OCI-LY7 (cell line): ENCODE data around the gene OSBP2.

Experiments used
- EZH2phosphoT487 ChIP-seq: fragments of 200-600 bp; sonication (generic); IDR thresholded peaks from 2 replicates; pipeline ENCODE4 v1.6.1; 2018; ENCODE audit warnings: low read depth, borderline replicate concordance, mild to moderate bottlenecking, mixed run types, antibody characterized with exemption, low read length, moderate library complexity, mixed read lengths
- TF ChIP-seq, protein P1 (sequence below): fragments of 200-600 bp; sonication (generic); conservative IDR thresholded peaks from 2 replicates; pipeline ENCODE4 v1.5.1; 2014; ENCODE audit warnings: mild to moderate bottlenecking, antibody characterized with exemption, low read length, moderate library complexity, mixed read lengths

GRCh38 chr22:30843245-30843644 is 148.6 kb downstream of the OSBP2 start:
- TF ChIP-seq, protein P1, sequence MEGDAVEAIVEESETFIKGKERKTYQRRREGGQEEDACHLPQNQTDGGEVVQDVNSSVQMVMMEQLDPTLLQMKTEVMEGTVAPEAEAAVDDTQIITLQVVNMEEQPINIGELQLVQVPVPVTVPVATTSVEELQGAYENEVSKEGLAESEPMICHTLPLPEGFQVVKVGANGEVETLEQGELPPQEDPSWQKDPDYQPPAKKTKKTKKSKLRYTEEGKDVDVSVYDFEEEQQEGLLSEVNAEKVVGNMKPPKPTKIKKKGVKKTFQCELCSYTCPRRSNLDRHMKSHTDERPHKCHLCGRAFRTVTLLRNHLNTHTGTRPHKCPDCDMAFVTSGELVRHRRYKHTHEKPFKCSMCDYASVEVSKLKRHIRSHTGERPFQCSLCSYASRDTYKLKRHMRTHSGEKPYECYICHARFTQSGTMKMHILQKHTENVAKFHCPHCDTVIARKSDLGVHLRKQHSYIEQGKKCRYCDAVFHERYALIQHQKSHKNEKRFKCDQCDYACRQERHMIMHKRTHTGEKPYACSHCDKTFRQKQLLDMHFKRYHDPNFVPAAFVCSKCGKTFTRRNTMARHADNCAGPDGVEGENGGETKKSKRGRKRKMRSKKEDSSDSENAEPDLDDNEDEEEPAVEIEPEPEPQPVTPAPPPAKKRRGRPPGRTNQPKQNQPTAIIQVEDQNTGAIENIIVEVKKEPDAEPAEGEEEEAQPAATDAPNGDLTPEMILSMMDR, result no peak
- no peak for TF ChIP-seq EZH2phosphoT487
